Activated CD4-positive, CD25-positive, alpha-beta regulatory T cell (primary cell): Measurements from ENCODE around the gene KIAA1755.

Experiments
- DNase-seq, 4 experiments: peaks; one replicate each; lab custom pipeline; 2025; lab: John Stamatoyannopoulos, UW

KIAA1755 gene

GRCh38 chr20:38202153-38202981, 58.2 kb downstream of the KIAA1755 start:
- DNase-seq: no peak

GRCh38 chr20:38201356-38201755, 59.2 kb downstream of the KIAA1755 start:
- no peak for DNase-seq

- no peak for DNase-seq
These were observed 59.9 kb downstream of the KIAA1755 start for GRCh38 chr20:38200646-38201045.

GRCh38 chr20:38199501-38200390, 60.8 kb downstream of the KIAA1755 start:
- no peak for DNase-seq

- no peak for DNase-seq
These were observed 62.2 kb downstream of the KIAA1755 start for GRCh38 chr20:38198238-38198861.

- no peak for DNase-seq
These were observed 62.9 kb downstream of the KIAA1755 start for GRCh38 chr20:38197619-38198018.

GRCh38 chr20:38197217-38197616, 63.3 kb downstream of the KIAA1755 start:
- DNase-seq: no peak

- no peak for DNase-seq
These were observed 63.9 kb downstream of the KIAA1755 start for GRCh38 chr20:38196592-38196991.

GRCh38 chr20:38196076-38196475, 64.5 kb downstream of the KIAA1755 start:
- DNase-seq: no peak

GRCh38 chr20:38195521-38195920, 65.0 kb downstream of the KIAA1755 start:
- DNase-seq: no peak

- DNase-seq: no peak
These were observed 65.5 kb downstream of the KIAA1755 start for GRCh38 chr20:38194971-38195504.

GRCh38 chr20:38193586-38194105, 66.9 kb downstream of the KIAA1755 start:
- DNase-seq: no peak

- DNase-seq: no peak
These were observed 68.1 kb downstream of the KIAA1755 start for GRCh38 chr20:38192323-38192885.

GRCh38 chr20:38191654-38192053, 68.9 kb downstream of the KIAA1755 start:
- no peak for DNase-seq

- no peak for DNase-seq
These were observed 69.6 kb downstream of the KIAA1755 start for GRCh38 chr20:38190936-38191371.

GRCh38 chr20:38190166-38190565, 70.4 kb downstream of the KIAA1755 start:
- no peak for DNase-seq

- no peak for DNase-seq
These were observed 73.0 kb downstream of the KIAA1755 start for GRCh38 chr20:38187517-38187916.

- DNase-seq: no peak
These were observed 73.7 kb downstream of the KIAA1755 start for GRCh38 chr20:38186788-38187221.

- DNase-seq: no peak
These were observed 76.4 kb downstream of the KIAA1755 start for GRCh38 chr20:38184101-38184500.

- no peak for DNase-seq
These were observed 78.6 kb downstream of the KIAA1755 start for GRCh38 chr20:38181971-38182370.

GRCh38 chr20:38181207-38181801, 79.2 kb downstream of the KIAA1755 start:
- DNase-seq: no peak
